NT2/D1 (cell line): ENCODE measurements around the gene UGT1A9.
"Not testable (repeated sequence)": the region's sequence is repeated elsewhere in the genome, so short reads cannot be mapped to it uniquely, and the experiment has no call there.

Source experiments
- DNase-seq: peaks from one replicate; pipeline ENCODE4 v3.0.0-alpha.2; 2011; ENCODE audit warnings: low read depth, low spot score
- H3K27me3 ChIP-seq: 2 replicates; pipeline ENCODE4 v1.6.0; 2011; ENCODE audit warnings: mild to moderate bottlenecking; ENCODE audit not compliant: insufficient read length, insufficient read depth
- H3K36me3 ChIP-seq: 2 replicates; pipeline ENCODE4 v1.6.1; 2011; ENCODE audit warnings: mild to moderate bottlenecking, low read length, mixed read lengths; ENCODE audit not compliant: insufficient read depth, insufficient read length
- H3K4me1 ChIP-seq: 2 replicates; pipeline ENCODE4 v1.5.1; 2011; ENCODE audit not compliant: insufficient read depth, insufficient read length
- H3K4me3 ChIP-seq: 2 replicates; pipeline ENCODE4 v1.5.1; 2011; ENCODE audit warnings: low read depth; ENCODE audit not compliant: insufficient read length
- H3K9ac ChIP-seq: 2 replicates; pipeline ENCODE4 v1.6.0; 2011; ENCODE audit warnings: low read depth; ENCODE audit not compliant: insufficient read length
- H3K9me3 ChIP-seq: 2 replicates; pipeline ENCODE4 v1.5.1; 2011; ENCODE audit warnings: mild to moderate bottlenecking, low read length; ENCODE audit not compliant: insufficient read depth
- SUZ12 ChIP-seq: IDR thresholded peaks from 2 replicates; pipeline ENCODE4 v1.6.1; 2011; ENCODE audit not compliant: insufficient read length, insufficient read depth; ENCODE audit errors: extremely low read depth
- YY1 ChIP-seq: IDR thresholded peaks from 2 replicates; pipeline ENCODE4 v1.6.1; 2011; ENCODE audit not compliant: insufficient read length, insufficient read depth
- ZNF274 ChIP-seq: IDR thresholded peaks from 2 replicates; pipeline ENCODE4 v1.6.1; 2011; ENCODE audit warnings: mild to moderate bottlenecking, low read depth, low read length

UGT1A9 gene

GRCh38 chr2:233712611-233713261 is 41.0 kb downstream of the UGT1A9 start, which contains the start of gene UGT1A5:
Gene UGT1A5, plus strand, starts transcription at chr2:233712907. Its CDS starts 85 bp downstream, at chr2:233712992.
- H3K36me3 ChIP-seq = no peaks in the 10 kb centered on the region
- TF ChIP-seq YY1 = no peak
- TF ChIP-seq SUZ12 = no peak
- TF ChIP-seq ZNF274 = no peak
- no peaks in the 10 kb centered on the region for H3K4me1 ChIP-seq
- H3K4me3 ChIP-seq = no peak within 1 kb of the TSS
- no peak within 1 kb of the TSS for H3K9ac ChIP-seq
- no peak for DNase-seq
- H3K27me3 ChIP-seq = no peaks in the 10 kb centered on the region
- no peaks in the 10 kb centered on the region for H3K9me3 ChIP-seq

DNA sequence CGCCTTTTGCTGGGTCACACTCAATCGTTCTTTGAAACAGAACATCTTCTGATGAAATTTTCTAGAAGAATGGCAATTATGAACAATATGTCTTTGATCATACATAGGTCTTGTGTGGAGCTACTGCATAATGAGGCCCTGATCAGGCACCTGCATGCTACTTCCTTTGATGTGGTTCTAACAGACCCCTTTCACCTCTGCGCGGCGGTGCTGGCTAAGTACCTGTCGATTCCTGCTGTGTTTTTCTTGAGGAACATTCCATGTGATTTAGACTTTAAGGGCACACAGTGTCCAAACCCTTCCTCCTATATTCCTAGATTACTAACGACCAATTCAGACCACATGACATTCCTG is 41.5 kb downstream of the UGT1A9 start:
- H3K36me3 ChIP-seq = no peaks in the 10 kb centered on the region
- no peaks in the 10 kb centered on the region for H3K9me3 ChIP-seq
- no peaks in the 10 kb centered on the region for H3K4me1 ChIP-seq
- no peak overlapping the region for H3K9ac ChIP-seq
- no peak for DNase-seq
- no peaks in the 10 kb centered on the region for H3K27me3 ChIP-seq
- H3K4me3 ChIP-seq = no peak overlapping the region
- TF ChIP-seq YY1 (no peak), ZNF274 (no peak), SUZ12 (no peak)

DNA sequence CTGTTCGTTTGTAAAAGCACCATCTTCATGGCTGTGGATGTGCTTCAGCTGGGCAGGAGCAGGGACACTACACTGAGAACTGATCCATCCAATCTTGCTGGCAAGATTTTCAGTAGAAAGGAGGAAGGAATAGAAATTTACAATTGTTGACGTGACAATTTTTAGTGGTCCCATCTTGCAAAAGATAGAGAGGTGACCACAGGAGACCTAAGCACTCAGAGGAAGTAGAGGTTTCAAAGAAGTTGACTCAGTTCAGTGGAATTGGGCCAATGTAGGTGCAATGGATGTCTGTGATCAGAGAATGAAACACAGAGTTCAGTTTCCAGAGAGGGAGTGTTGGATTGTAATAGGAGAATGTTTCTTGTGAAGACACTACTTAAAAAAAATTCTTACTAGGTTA is 42.4 kb downstream of the UGT1A9 start:
- Histone ChIP-seq H3K4me3 (no peak overlapping the region), H3K9ac (no peak overlapping the region), H3K9me3 (no peaks in the 10 kb centered on the region), H3K36me3 (no peaks in the 10 kb centered on the region), H3K4me1 (no peaks in the 10 kb centered on the region), H3K27me3 (no peaks in the 10 kb centered on the region)
- TF ChIP-seq YY1 = no peak
- TF ChIP-seq SUZ12 = no peak
- no peak for TF ChIP-seq ZNF274
- no peak for DNase-seq

DNA sequence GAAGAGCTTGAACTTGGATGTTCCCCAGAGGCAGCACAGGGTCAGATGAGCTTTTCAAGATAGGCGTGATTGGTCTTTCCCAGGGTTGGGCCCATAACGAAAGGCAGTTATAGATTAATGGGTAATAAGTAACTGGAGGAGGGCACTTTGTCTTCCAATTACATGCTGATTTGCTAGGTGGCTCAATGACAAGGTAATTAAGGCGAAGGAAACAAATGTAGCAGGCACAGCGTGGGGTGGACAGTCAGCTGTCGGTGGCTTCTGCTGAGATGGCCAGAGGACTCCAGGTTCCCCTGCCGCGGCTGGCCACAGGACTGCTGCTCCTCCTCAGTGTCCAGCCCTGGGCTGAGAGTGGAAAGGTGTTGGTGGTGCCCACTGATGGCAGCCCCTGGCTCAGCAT is 46.9 kb downstream of the UGT1A9 start, which contains the start of gene UGT1A4:
Gene UGT1A4 (plus strand): TSS at position 185 of the 400 bp plus-strand sequence. CDS start 85 bp downstream, at position 270.
- H3K27me3 ChIP-seq = no peaks in the 10 kb centered on the region
- no peak within 1 kb of the TSS for H3K9ac ChIP-seq
- no peak within 1 kb of the TSS for H3K4me3 ChIP-seq
- DNase-seq = no peak
- H3K9me3 ChIP-seq = no peaks in the 10 kb centered on the region
- H3K36me3 ChIP-seq = no peaks in the 10 kb centered on the region
- no peaks in the 10 kb centered on the region for H3K4me1 ChIP-seq
- TF ChIP-seq SUZ12 (no peak), ZNF274 (no peak), YY1 (no peak)

GRCh38 chr2:233728723-233729301 is 57.1 kb downstream of the UGT1A9 start, which contains the start of gene UGT1A3:
Gene UGT1A3, plus strand, starts transcription at chr2:233729042. Its CDS starts 85 bp downstream, at chr2:233729127.
- Histone ChIP-seq H3K9me3 (no peaks in the 10 kb centered on the region), H3K9ac (no peak within 1 kb of the TSS), H3K4me3 (no peak within 1 kb of the TSS), H3K27me3 (no peaks in the 10 kb centered on the region), H3K4me1 (no peaks in the 10 kb centered on the region), H3K36me3 (no peaks in the 10 kb centered on the region)
- no peak for DNase-seq
- TF ChIP-seq ZNF274 (no peak), SUZ12 (no peak), YY1 (no peak)

GRCh38 chr2:233736868-233737653 is 65.4 kb downstream of the UGT1A9 start:
- H3K4me1 ChIP-seq, H3K9ac ChIP-seq, H3K36me3 ChIP-seq, DNase-seq, H3K27me3 ChIP-seq, H3K4me3 ChIP-seq: not testable (repeated sequence)
- peaks cover 12% of the 10 kb centered on the region; the same call in 1 of the 2 replicates for H3K9me3 ChIP-seq

DNA sequence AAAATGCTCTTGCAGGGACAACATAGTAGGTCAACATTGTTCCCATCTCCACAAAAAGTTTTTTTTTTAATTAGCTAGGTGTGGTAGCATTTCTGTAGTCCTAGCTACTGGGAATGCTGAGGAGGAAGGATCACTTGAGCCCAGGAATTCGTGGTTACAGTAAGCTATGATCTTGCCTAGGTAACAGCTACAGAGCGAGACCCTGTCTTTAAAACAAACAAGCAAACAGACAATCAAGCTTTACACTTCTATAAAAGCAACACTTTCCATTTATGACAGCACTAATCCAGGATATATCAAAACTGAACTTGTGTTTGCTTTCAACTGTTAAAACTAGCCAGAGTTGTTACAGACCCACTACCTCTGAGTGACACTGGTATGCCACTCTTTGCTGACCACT is 69.2 kb downstream of the UGT1A9 start:
- H3K4me1 ChIP-seq = no peaks in the 10 kb centered on the region
- H3K27me3 ChIP-seq = no peaks in the 10 kb centered on the region
- H3K36me3 ChIP-seq = no peaks in the 10 kb centered on the region
- H3K9me3 ChIP-seq = peaks cover 12% of the 10 kb centered on the region; the same call in 1 of the 2 replicates
- no peak overlapping the region for H3K4me3 ChIP-seq
- TF ChIP-seq ZNF274 (no peak), SUZ12 (no peak), YY1 (no peak)
- H3K9ac ChIP-seq = no peak overlapping the region
- no peak for DNase-seq
